ENCODE results near the gene HNRNPU.

DNA sequence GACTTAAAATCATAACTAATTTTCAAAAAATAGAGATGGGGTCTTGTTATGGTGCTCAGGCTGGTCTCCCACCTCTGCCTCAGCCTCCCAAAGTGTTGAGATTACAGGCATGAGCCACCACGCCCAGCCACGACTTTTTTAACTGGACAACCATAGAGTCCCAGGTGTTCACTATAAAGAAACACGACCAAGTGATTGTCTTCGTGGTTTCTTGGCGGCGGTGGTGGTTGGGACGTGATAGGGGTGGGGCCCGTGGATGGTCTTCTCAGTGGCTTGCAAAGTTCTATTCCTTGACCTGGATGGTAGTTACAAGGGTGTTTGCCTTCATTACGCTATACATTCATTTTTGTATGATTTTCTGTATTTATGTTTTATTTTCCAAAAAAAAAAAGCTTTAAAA lies 63.5 kb downstream of the HNRNPU start:
- TF ChIP-seq, protein P1, sequence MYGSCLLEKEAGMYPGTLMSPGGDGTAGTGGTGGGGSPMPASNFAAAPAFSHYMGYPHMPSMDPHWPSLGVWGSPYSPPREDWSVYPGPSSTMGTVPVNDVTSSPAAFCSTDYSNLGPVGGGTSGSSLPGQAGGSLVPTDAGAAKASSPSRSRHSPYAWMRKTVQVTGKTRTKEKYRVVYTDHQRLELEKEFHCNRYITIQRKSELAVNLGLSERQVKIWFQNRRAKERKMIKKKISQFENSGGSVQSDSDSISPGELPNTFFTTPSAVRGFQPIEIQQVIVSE (CRISPR knock-in tag; IDR thresholded peaks at IDR 0.05; ENCODE audit: borderline replicate concordance) = no peak
- TF ChIP-seq, protein P2, sequence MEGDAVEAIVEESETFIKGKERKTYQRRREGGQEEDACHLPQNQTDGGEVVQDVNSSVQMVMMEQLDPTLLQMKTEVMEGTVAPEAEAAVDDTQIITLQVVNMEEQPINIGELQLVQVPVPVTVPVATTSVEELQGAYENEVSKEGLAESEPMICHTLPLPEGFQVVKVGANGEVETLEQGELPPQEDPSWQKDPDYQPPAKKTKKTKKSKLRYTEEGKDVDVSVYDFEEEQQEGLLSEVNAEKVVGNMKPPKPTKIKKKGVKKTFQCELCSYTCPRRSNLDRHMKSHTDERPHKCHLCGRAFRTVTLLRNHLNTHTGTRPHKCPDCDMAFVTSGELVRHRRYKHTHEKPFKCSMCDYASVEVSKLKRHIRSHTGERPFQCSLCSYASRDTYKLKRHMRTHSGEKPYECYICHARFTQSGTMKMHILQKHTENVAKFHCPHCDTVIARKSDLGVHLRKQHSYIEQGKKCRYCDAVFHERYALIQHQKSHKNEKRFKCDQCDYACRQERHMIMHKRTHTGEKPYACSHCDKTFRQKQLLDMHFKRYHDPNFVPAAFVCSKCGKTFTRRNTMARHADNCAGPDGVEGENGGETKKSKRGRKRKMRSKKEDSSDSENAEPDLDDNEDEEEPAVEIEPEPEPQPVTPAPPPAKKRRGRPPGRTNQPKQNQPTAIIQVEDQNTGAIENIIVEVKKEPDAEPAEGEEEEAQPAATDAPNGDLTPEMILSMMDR (IDR thresholded peaks at IDR 0.05) = no peak
- TF ChIP-seq, protein P3, sequence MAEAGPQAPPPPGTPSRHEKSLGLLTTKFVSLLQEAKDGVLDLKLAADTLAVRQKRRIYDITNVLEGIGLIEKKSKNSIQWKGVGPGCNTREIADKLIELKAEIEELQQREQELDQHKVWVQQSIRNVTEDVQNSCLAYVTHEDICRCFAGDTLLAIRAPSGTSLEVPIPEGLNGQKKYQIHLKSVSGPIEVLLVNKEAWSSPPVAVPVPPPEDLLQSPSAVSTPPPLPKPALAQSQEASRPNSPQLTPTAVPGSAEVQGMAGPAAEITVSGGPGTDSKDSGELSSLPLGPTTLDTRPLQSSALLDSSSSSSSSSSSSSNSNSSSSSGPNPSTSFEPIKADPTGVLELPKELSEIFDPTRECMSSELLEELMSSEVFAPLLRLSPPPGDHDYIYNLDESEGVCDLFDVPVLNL (CRISPR knock-in tag; IDR thresholded peaks at IDR 0.05; ENCODE audit: borderline replicate concordance, low read depth) = no peak
- TF ChIP-seq CREB1 (CRISPR knock-in tag; IDR thresholded peaks at IDR 0.05) (no peak), ZBTB21 (CRISPR knock-in tag; IDR thresholded peaks at IDR 0.05; ENCODE audit: borderline replicate concordance) (no peak), ZNF416 (CRISPR knock-in tag; IDR thresholded peaks at IDR 0.05) (no peak), OVOL2 (CRISPR knock-in tag; IDR thresholded peaks at IDR 0.05; ENCODE audit: borderline replicate concordance) (no peak), ZNF317 (CRISPR knock-in tag; IDR thresholded peaks at IDR 0.05; ENCODE audit: borderline replicate concordance, low read depth) (no peak), GABPB1 (CRISPR knock-in tag; IDR thresholded peaks at IDR 0.05) (no peak)
- TF ChIP-seq, protein P4, sequence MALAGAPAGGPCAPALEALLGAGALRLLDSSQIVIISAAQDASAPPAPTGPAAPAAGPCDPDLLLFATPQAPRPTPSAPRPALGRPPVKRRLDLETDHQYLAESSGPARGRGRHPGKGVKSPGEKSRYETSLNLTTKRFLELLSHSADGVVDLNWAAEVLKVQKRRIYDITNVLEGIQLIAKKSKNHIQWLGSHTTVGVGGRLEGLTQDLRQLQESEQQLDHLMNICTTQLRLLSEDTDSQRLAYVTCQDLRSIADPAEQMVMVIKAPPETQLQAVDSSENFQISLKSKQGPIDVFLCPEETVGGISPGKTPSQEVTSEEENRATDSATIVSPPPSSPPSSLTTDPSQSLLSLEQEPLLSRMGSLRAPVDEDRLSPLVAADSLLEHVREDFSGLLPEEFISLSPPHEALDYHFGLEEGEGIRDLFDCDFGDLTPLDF (CRISPR knock-in tag; IDR thresholded peaks at IDR 0.05) = no peak
- TF ChIP-seq, protein P5, sequence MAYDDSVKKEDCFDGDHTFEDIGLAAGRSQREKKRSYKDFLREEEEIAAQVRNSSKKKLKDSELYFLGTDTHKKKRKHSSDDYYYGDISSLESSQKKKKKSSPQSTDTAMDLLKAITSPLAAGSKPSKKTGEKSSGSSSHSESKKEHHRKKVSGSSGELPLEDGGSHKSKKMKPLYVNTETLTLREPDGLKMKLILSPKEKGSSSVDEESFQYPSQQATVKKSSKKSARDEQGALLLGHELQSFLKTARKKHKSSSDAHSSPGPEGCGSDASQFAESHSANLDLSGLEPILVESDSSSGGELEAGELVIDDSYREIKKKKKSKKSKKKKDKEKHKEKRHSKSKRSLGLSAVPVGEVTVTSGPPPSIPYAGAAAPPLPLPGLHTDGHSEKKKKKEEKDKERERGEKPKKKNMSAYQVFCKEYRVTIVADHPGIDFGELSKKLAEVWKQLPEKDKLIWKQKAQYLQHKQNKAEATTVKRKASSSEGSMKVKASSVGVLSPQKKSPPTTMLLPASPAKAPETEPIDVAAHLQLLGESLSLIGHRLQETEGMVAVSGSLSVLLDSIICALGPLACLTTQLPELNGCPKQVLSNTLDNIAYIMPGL (CRISPR knock-in tag; IDR thresholded peaks at IDR 0.05) = no peak

Data from WTC11 (cell line).